Measurements from ENCODE around the gene UBE2L5.

The UBE2L5 gene

DNA sequence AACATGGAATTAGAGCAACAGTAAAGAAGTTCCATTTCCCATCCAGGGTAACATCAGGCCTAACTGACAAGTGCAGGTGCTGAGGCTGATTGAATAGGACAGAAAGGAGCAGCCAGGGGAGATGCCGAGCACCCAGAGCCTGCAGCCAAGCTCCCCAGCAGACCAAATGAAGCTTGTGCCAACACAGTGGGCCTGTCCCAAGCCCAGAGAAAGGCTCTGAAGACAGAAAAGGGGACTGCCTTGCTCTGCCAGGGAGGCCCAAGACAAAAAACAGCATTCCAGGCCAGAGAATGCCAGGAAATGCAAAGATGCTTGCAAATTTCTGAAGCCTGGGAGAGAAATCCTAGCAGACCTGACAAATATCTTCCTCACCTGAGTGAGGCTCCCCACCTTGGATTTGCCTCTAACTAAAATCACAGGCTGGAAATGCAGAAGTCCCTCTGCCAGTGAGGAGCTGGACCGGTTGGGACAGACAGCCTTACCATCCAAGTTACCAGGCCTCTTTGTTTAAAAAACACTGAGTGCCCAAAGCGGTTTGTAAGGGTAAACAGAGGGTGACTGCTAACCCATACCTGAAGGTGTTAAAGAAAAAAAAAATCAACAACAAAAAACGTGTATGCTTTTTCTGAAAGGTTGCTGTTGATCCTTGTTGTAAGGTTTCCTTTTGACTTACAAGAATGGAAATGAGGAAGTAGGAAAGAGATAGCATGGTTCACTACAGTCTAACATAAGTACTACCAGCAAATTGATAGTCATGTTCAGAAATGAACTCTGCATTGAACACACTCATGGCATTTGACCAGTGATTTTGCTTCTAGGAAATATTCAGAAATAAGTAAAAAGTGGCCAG lies 55.3 kb downstream of the UBE2L5 start:
- DNase-seq (ENCODE audit: low spot score), result no peak

All from SW480 (cell line).